Smooth muscle cell (in vitro differentiated cells): ENCODE data around the gene MLLT6. TPM values are rescaled to one million over a fixed set of nuclear protein-coding genes. Genes with fewer than 3 reads are reported as not detected.

ENCODE experiments used
- DNase-seq: peaks from one replicate; lab custom pipeline; 2025; ENCODE audit not compliant: unreplicated experiment; lab: John Stamatoyannopoulos, UW
- H2AFZ ChIP-seq: fragments of 200-600 bp; sonication (generic); 2 replicates; pipeline ENCODE4 v1.6.0; 2016; ENCODE audit warnings: antibody characterized with exemption, low read depth, mild to moderate bottlenecking
- H3F3A ChIP-seq: fragments of 200-600 bp; sonication (generic); 2 replicates; pipeline ENCODE4 v1.6.0; 2017; ENCODE audit warnings: antibody characterized with exemption, low read depth
- H3K27ac ChIP-seq: fragments of 200-600 bp; sonication (generic); 2 replicates; pipeline ENCODE4 v1.5.1; 2016; ENCODE audit warnings: low read depth, mild to moderate bottlenecking
- H3K27me3 ChIP-seq: fragments of 200-600 bp; sonication (generic); 2 replicates; pipeline ENCODE4 v1.6.1; 2016; ENCODE audit warnings: low read depth, mild to moderate bottlenecking
- H3K36me3 ChIP-seq: fragments of 200-600 bp; sonication (generic); 2 replicates; pipeline ENCODE4 v1.5.1; 2016; ENCODE audit warnings: low read depth
- H3K4me1 ChIP-seq: fragments of 200-600 bp; sonication (generic); 2 replicates; pipeline ENCODE4 v1.5.1; 2016; ENCODE audit warnings: low read depth
- H3K4me2 ChIP-seq: fragments of 200-600 bp; sonication (generic); 2 replicates; pipeline ENCODE4 v1.6.0; 2016; ENCODE audit warnings: mild to moderate bottlenecking
- H3K4me3 ChIP-seq: fragments of 200-600 bp; sonication (generic); 2 replicates; pipeline ENCODE4 v1.5.1; 2016; ENCODE audit warnings: mild to moderate bottlenecking
- H3K79me2 ChIP-seq: fragments of 200-600 bp; sonication (generic); 2 replicates; pipeline ENCODE4 v1.6.0; 2016; ENCODE audit warnings: low read depth, mild to moderate bottlenecking
- H3K9ac ChIP-seq: fragments of 200-600 bp; sonication (generic); 2 replicates; pipeline ENCODE4 v1.6.0; 2016; ENCODE audit warnings: low read depth
- H3K9me3 ChIP-seq: fragments of 200-600 bp; sonication (generic); replicated peaks from 2 replicates; pipeline ENCODE4 v1.5.1; 2016; ENCODE audit warnings: low read depth
- H4K20me1 ChIP-seq: fragments of 200-600 bp; sonication (generic); 2 replicates; pipeline ENCODE4 v1.6.0; 2016; ENCODE audit warnings: low read depth
- CTCF ChIP-seq: fragments of 200-600 bp; sonication (generic); IDR thresholded peaks from 2 replicates; pipeline ENCODE4 v1.5.1; 2017; ENCODE audit warnings: borderline replicate concordance, mild to moderate bottlenecking, antibody characterized with exemption; ENCODE audit not compliant: insufficient read depth, poor library complexity, severe bottlenecking
- WGBS: methylation state at CpG from one replicate; pipeline ENCODE4 v1.1.7; 2016; ENCODE audit warnings: low lambda C conversion rate; 5-methylcytosine and 5-hydroxymethylcytosine counted together
- polyA plus RNA-seq: library from polyadenylated mRNA; unstranded; fragments of >200 nt; fragmentation: Nextera tagmentation; extraction: Ambion mirVana; gene quantifications from 2 replicates; pipeline ENCODE4 v1.2.1, GENCODE V29; 2016
- total RNA-seq: library from RNA; depleted of rRNA; stranded (reverse); fragments of >200 nt; gene quantifications from 2 replicates; pipeline ENCODE4 v1.2.3, GENCODE V29; 2014

MLLT6 gene
- total and polyA plus RNA-seq, 2 experiments from 2014 or later: 4.6 to 11.2 TPM

GRCh38 chr17:38740044-38740443 is 35.0 kb downstream of the MLLT6 start:
- H3K27me3 ChIP-seq: no peaks in the 10 kb centered on the region
- H3K4me1 ChIP-seq: no peaks in the 10 kb centered on the region
- 97% methylated on average over 19 of the region's 19 CpGs for WGBS
- peaks cover 78% of the 10 kb centered on the region for H4K20me1 ChIP-seq
- H3K4me2 ChIP-seq: no peak overlapping the region
- H3K9ac ChIP-seq: no peak overlapping the region
- no peaks in the 10 kb centered on the region for H3K9me3 ChIP-seq
- H3F3A ChIP-seq: no peaks in the 10 kb centered on the region
- H3K27ac ChIP-seq: no peak overlapping the region
- H3K4me3 ChIP-seq: no peak overlapping the region
- no peak for DNase-seq
- peaks cover 45% of the 10 kb centered on the region for H3K79me2 ChIP-seq
- no peaks in the 10 kb centered on the region for H3K36me3 ChIP-seq
- TF ChIP-seq CTCF: no peak
- no peak overlapping the region for H2AFZ ChIP-seq

- H3K4me1 ChIP-seq: peaks cover under 1% of the 10 kb centered on the region
- 92% methylated on average over 4 of the region's 4 CpGs for WGBS
- peaks cover 53% of the 10 kb centered on the region for H3K79me2 ChIP-seq
- H3K27ac ChIP-seq: no peak overlapping the region
- H3K36me3 ChIP-seq: no peaks in the 10 kb centered on the region
- TF ChIP-seq CTCF: no peak
- peaks cover 78% of the 10 kb centered on the region for H4K20me1 ChIP-seq
- no peak overlapping the region for H3K4me3 ChIP-seq
- H3K27me3 ChIP-seq: no peaks in the 10 kb centered on the region
- no peaks in the 10 kb centered on the region for H3F3A ChIP-seq
- no peak overlapping the region for H2AFZ ChIP-seq
- no peak overlapping the region for H3K4me2 ChIP-seq
- no peak overlapping the region for H3K9ac ChIP-seq
- no peak for DNase-seq
- H3K9me3 ChIP-seq: no peaks in the 10 kb centered on the region
Measured at GRCh38 chr17:38740806-38741205, 35.7 kb downstream of the MLLT6 start.

GRCh38 chr17:38741461-38741860 is 36.4 kb downstream of the MLLT6 start:
- Histone ChIP-seq H2AFZ (no peak overlapping the region), H3K4me2 (no peak overlapping the region), H3K27ac (no peak overlapping the region), H3K36me3 (no peaks in the 10 kb centered on the region), H4K20me1 (peaks cover 82% of the 10 kb centered on the region), H3K4me3 (no peak overlapping the region), H3K9ac (no peak overlapping the region), H3K27me3 (no peaks in the 10 kb centered on the region), H3K4me1 (peaks cover 7% of the 10 kb centered on the region), H3K79me2 (peaks cover 59% of the 10 kb centered on the region), H3K9me3 (no peaks in the 10 kb centered on the region), H3F3A (no peaks in the 10 kb centered on the region)
- no peak for DNase-seq
- no peak for TF ChIP-seq CTCF
- 90% methylated on average over 5 of the region's 5 CpGs for WGBS

GRCh38 chr17:38741921-38742410 is 36.9 kb downstream of the MLLT6 start:
- WGBS: 97% methylated on average over 7 of the region's 7 CpGs
- no peak for DNase-seq
- H4K20me1 ChIP-seq: peaks cover 87% of the 10 kb centered on the region

More at GRCh38 chr17:38741921-38742410, 36.9 kb downstream of the MLLT6 start:
- no peaks in the 10 kb centered on the region for H3K27me3 ChIP-seq
- H3K4me1 ChIP-seq: peaks cover 12% of the 10 kb centered on the region
- no peak overlapping the region for H3K4me3 ChIP-seq
- H3K4me2 ChIP-seq: no peak overlapping the region
- no peak overlapping the region for H3K9ac ChIP-seq
- no peak overlapping the region for H2AFZ ChIP-seq
- peaks cover 64% of the 10 kb centered on the region for H3K79me2 ChIP-seq
- H3F3A ChIP-seq: no peaks in the 10 kb centered on the region
- TF ChIP-seq CTCF: no peak
- no peaks in the 10 kb centered on the region for H3K9me3 ChIP-seq
- H3K27ac ChIP-seq: no peak overlapping the region
- no peaks in the 10 kb centered on the region for H3K36me3 ChIP-seq
